Measurements from ENCODE around the gene EZH2. TPM values are rescaled to one million over a fixed set of nuclear protein-coding genes. Genes with fewer than 3 reads are reported as not detected.

EZH2 gene
- total RNA-seq, 4 donors from 2014 or later, result 6.8 to 22.4 (median 8.2) TPM

- H3K4me3 ChIP-seq, result no peak overlapping the region
- WGBS, result 93% methylated on average over 1 of the region's 1 CpG
- H3K9me3 ChIP-seq, result no peaks in the 10 kb centered on the region
- no peaks in the 10 kb centered on the region for H3K4me1 ChIP-seq
- H3K36me3 ChIP-seq, result no peaks in the 10 kb centered on the region
- H3K27me3 ChIP-seq, result no peaks in the 10 kb centered on the region
- H3K27ac ChIP-seq, result no peak overlapping the region
- no peak for TF ChIP-seq EP300 (IDR thresholded peaks at IDR 0.05)
- no peak for TF ChIP-seq POLR2AphosphoS5 (IDR thresholded peaks at IDR 0.05)
- TF ChIP-seq POLR2A (IDR thresholded peaks at IDR 0.05), result no peak
- no peak for TF ChIP-seq CTCF (IDR thresholded peaks at IDR 0.05)
- no peak for DNase-seq (ENCODE audit: low spot score in 2 of 2)
Measured at GRCh38 chr7:148852272-148852671, 31.8 kb downstream of the EZH2 start.

GRCh38 chr7:148850564-148850963 lies 33.5 kb downstream of the EZH2 start:
- Histone ChIP-seq H3K36me3 (no peaks in the 10 kb centered on the region), H3K4me1 (no peaks in the 10 kb centered on the region), H3K27ac (no peak overlapping the region), H3K4me3 (no peak overlapping the region), H3K27me3 (no peaks in the 10 kb centered on the region), H3K9me3 (no peaks in the 10 kb centered on the region)
- TF ChIP-seq CTCF (IDR thresholded peaks at IDR 0.05) (no peak), POLR2A (IDR thresholded peaks at IDR 0.05) (no peak), EP300 (IDR thresholded peaks at IDR 0.05) (no peak), POLR2AphosphoS5 (IDR thresholded peaks at IDR 0.05) (no peak)
- WGBS, result 98% methylated on average over 5 of the region's 5 CpGs
- no peak for DNase-seq (ENCODE audit: low spot score in 2 of 2)

- DNase-seq (ENCODE audit: low spot score in 2 of 2), result no peak
- Histone ChIP-seq H3K4me1 (no peaks in the 10 kb centered on the region), H3K27ac (no peak overlapping the region), H3K9me3 (no peaks in the 10 kb centered on the region), H3K27me3 (no peaks in the 10 kb centered on the region), H3K36me3 (no peaks in the 10 kb centered on the region), H3K4me3 (no peak overlapping the region)
- 79% methylated on average over 7 of the region's 7 CpGs for WGBS
- TF ChIP-seq EP300 (IDR thresholded peaks at IDR 0.05), result no peak
- TF ChIP-seq POLR2A (IDR thresholded peaks at IDR 0.05), result no peak
- no peak for TF ChIP-seq CTCF (IDR thresholded peaks at IDR 0.05)
- no peak for TF ChIP-seq POLR2AphosphoS5 (IDR thresholded peaks at IDR 0.05)
Measured at GRCh38 chr7:148849393-148850098, 34.5 kb downstream of the EZH2 start.

GRCh38 chr7:148847815-148848734 lies 36.0 kb downstream of the EZH2 start:
- H3K4me1 ChIP-seq, result no peaks in the 10 kb centered on the region
- no peaks in the 10 kb centered on the region for H3K36me3 ChIP-seq
- H3K27ac ChIP-seq, result no peak overlapping the region
- H3K4me3 ChIP-seq, result no peak overlapping the region
- TF ChIP-seq POLR2AphosphoS5 (IDR thresholded peaks at IDR 0.05) (no peak), EP300 (IDR thresholded peaks at IDR 0.05) (no peak), CTCF (IDR thresholded peaks at IDR 0.05) (no peak), POLR2A (IDR thresholded peaks at IDR 0.05) (no peak)
- H3K9me3 ChIP-seq, result no peaks in the 10 kb centered on the region
- 90% methylated on average over 9 of the region's 9 CpGs for WGBS
- no peak for DNase-seq (ENCODE audit: low spot score in 2 of 2)
- no peaks in the 10 kb centered on the region for H3K27me3 ChIP-seq

GRCh38 chr7:148838905-148839304 lies 45.2 kb downstream of the EZH2 start:
- Histone ChIP-seq H3K9me3 (no peaks in the 10 kb centered on the region), H3K36me3 (no peaks in the 10 kb centered on the region), H3K27me3 (no peaks in the 10 kb centered on the region), H3K27ac (no peak overlapping the region), H3K4me3 (no peak overlapping the region), H3K4me1 (no peaks in the 10 kb centered on the region)
- TF ChIP-seq CTCF (IDR thresholded peaks at IDR 0.05), result no peak
- TF ChIP-seq POLR2AphosphoS5 (IDR thresholded peaks at IDR 0.05), result no peak
- no peak for TF ChIP-seq EP300 (IDR thresholded peaks at IDR 0.05)
- TF ChIP-seq POLR2A (IDR thresholded peaks at IDR 0.05), result no peak
- DNase-seq (ENCODE audit: low spot score in 2 of 2), result no peak
- WGBS, result 62% methylated on average over 2 of the region's 2 CpGs
